Omental fat pad (tissue), 4 donors: ENCODE results near the gene BAZ1B. TPM values are rescaled to one million over a fixed set of nuclear protein-coding genes. Genes with fewer than 3 reads are reported as not detected.
A peak's percentile ranks its signal among the peaks of the same experiment; 100 is the strongest.

Experiments
- ATAC-seq: fragments of 150-250 bp; one replicate; pipeline ENCODE4 v1.9.1; 2016; ENCODE audit warnings: mild to moderate bottlenecking, moderate library complexity; ENCODE audit not compliant: low FRiP score
- DNase-seq: peaks from one replicate; pipeline ENCODE4 v3.0.0-alpha.2; 2019; ENCODE audit warnings: low spot score
- CTCF ChIP-seq, 3 donors: fragments of 450-650 bp; IDR thresholded peaks; one replicate each; pipeline ENCODE4 v1.5.1; 2016 to 2017; ENCODE audit warnings: antibody characterized with exemption in 3 of 3, mild to moderate bottlenecking in 3 of 3, moderate library complexity in 2 of 3
- total RNA-seq, 4 donors: library from RNA; depleted of rRNA; stranded (reverse); fragments of >200 nt; gene quantifications; one replicate each; pipeline ENCODE4 v1.1.0, GENCODE V29; 2016

The BAZ1B gene
- total RNA-seq, 4 donors from 2014 or later: 42.9 to 61.4 (median 54.9) TPM

DNA sequence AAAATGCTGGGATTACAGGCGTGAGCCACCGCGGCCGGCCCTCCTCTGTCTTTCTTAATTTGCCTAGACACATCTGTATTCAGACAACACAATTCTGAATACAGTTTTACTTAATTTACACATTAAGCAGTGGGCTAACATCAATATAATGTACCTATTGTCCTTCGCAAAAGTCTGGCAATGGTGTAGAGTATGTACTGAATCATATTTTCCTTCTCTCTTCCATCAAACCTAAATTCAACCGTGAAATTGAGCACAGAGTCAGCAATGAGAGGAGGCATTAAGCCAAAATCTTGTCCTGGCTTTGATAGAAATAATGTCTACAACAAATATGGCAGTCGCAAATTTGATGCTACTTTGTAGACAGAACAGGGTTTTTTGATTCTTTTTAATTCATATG is 58.1 kb downstream of the BAZ1B start:
- no peak for TF ChIP-seq CTCF (IDR thresholded peaks at IDR 0.05)
- DNase-seq (no peak), ATAC-seq (no peak)

- ATAC-seq: no peak
- no peak for DNase-seq
- TF ChIP-seq CTCF (IDR thresholded peaks at IDR 0.05): no peak
These were observed 58.8 kb downstream of the BAZ1B start for GRCh38 chr7:73463260-73463659.

- ATAC-seq (no peak), DNase-seq (no peak)
- TF ChIP-seq CTCF (IDR thresholded peaks at IDR 0.05): no peak
These were observed 60.3 kb downstream of the BAZ1B start for GRCh38 chr7:73461782-73462285.

- ATAC-seq (no peak), DNase-seq (no peak)
- TF ChIP-seq CTCF (IDR thresholded peaks at IDR 0.05): no peak
These were observed 67.7 kb downstream of the BAZ1B start for GRCh38 chr7:73454424-73454823.

DNA sequence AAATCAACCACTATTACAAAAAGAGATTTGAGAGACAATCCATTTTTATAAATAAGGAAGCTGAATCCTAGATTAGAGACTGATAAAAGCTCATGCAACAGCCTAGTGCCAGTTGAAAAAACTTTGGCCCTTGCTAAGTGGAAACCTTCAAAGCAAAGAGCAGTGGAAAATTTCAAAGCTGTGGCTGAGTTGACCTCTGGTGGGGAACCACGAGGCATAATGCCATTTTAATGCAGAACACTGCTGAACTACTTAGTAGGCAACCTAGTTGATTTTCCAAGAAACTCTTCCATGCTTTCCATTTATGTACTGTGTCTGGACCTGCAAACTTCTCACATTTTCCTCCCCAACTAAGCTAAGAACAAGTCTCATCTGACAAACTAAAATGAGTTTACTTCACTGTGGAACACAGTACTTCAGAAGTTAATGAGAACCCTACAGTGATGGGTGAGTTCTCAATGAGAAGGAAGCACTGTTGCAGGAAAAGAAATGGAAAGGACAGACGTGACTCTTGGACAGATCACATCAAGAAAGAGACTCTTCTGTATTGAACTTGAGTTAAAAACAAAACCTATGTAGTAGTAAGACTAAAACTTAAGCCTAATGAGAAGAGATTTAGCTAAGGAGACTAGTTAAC is 69.0 kb downstream of the BAZ1B start:
- TF ChIP-seq CTCF (IDR thresholded peaks at IDR 0.05): no peak
- DNase-seq (no peak), ATAC-seq (no peak)

- TF ChIP-seq CTCF (IDR thresholded peaks at IDR 0.05): peak in 2 of 3 donors; percentile 43 to 90
- ATAC-seq (no peak), DNase-seq (no peak)
These were observed 70.2 kb downstream of the BAZ1B start for GRCh38 chr7:73451780-73452398.

DNA sequence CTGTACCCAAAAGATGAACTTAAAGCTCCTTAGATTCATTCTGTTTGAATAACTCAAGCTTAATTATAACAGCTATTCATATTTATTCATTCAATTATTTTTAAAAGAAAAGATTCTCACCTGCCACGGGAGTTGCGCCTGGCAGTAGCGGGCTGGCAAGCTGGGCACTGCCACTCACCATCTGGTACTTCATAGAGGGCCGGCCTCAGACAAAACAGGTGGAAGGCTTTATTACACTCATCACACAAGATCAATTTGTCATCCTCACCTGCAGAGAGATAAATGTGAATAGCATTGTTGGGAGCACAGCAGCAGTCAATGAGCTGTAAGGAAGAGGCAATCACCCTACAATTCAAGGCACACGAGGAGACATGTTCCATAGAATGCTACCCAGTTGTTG is 72.7 kb downstream of the BAZ1B start:
- no peak for TF ChIP-seq CTCF (IDR thresholded peaks at IDR 0.05)
- no peak for ATAC-seq

More for the DNA sequence above, 72.7 kb downstream of the BAZ1B start:
- no peak for DNase-seq
